Activated CD4-positive, alpha-beta T cell treated with anti-CD3 and anti-CD28 coated beads, Interleukin-2, amount 50 U/mL, for 24 hours (primary cell): Measurements from ENCODE around the gene JMJD7.
A peak's percentile ranks its signal among the peaks of the same experiment; 100 is the strongest.

Experiments
- DNase-seq, 2 donors: peaks; one replicate each; pipeline ENCODE4 v3.0.0-alpha.2; 2020; ENCODE audit warnings: low read depth in 1 of 2, low spot score in 1 of 2

JMJD7 gene

DNA sequence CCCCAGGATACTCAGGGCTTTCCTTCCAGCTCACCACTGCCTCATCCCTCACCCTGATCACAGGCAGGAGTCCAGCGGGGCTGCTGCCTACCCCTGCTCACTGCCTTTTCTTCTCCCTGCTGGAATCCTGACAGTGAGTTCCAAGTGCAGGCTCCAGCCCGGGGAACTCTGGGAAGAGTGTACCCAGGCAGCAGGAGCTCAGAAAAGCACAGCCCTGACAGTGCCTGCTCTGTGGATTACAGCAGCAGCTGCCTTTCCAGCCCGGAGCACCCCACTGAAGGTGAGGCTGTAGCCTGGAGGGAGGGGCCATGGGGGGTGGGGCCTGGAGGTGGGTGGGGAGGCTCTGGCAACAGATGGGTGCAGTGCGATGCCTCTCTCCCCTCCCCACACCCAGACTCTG, 6.1 kb upstream of the JMJD7 start:
- DNase-seq = no peak

DNA sequence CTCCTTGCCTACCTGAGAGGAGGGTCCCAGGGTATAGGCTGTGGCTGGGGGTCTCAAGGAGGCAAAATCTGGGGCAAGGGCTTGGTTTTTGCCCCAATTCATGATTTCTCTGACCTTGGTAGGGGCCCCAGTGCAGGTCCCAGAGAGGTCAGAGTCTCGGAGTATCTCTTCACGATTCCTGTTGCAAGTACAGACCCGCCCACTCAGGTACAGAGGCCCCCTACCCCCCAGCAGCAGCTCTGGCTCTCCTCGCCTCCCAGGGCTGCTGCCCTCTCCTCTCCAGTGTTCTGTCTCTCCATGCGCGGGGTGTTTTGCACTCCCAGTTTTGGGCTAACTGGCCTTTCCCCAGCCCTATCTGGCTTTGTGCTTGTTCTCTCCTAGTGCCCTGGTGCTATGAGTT, 5.4 kb upstream of the JMJD7 start:
- DNase-seq = no peak

DNA sequence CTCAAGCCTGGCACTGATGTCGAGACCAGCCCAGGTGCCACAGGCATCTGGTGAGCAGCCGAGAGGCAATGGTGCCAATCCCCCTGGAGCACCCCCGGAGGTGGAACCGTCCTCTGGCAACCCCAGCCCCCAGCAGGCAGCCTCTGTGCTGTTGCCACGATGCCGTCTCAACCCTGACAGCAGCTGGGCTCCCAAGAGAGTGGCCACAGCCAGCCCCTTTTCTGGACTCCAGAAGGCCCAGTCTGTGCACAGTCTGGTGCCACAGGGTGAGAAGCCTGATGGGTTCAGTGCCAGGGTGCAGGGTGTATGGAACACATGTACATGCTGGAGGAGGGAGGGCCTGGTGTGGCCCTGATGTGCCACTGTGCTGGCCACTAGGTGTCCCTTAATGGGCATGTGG, 4.9 kb upstream of the JMJD7 start:
- no peak for DNase-seq

DNA sequence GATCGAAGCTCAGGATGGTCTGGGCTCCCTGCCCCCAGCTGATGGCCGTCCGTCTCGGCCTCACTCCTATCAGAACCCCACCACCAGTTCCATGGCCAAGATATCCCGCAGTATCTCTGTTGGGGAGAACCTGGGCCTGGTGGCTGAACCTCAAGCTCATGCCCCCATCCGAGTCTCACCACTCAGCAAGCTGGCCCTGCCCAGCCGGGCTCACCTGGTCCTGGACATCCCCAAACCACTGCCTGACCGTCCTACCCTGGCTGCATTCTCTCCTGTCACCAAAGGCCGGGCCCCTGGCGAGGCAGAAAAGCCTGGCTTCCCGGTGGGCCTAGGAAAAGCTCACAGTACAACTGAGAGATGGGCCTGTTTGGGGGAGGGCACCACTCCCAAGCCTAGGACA, 4.4 kb upstream of the JMJD7 start:
- no peak for DNase-seq

DNA sequence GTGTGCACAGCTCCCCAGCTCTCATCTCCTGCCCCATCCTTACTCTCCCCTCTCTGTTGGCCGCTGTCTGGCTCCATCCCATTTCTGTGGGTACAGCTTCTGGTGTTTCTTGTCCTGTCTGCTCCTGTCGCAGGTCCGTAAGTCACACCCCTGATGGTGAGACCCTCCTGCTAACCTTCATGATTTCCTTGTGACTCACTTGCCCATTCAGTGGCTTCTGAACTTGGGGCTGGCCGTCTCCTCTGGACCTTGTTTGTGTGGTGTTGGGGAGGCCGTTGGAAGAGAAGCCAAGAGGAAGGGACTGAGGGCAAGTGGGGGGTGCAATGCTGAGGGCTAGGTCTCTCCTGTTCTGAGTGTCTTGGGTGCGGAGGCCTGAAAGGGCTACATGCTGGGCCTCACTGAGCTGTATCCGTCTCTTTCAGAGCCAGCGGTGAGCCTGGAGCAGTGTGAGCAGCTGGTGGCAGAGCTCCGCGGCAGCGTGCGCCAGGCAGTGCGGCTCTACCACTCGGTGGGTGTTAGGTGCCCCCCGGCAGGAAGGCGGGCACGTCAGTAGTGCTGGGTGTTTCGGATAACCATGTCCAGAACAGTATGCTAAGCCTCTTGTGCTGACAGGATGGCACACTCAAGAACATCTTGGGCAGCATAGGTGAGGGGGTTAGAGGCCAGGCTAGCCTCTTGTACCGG, 3.7 kb upstream of the JMJD7 start:
- DNase-seq = no peak

DNA sequence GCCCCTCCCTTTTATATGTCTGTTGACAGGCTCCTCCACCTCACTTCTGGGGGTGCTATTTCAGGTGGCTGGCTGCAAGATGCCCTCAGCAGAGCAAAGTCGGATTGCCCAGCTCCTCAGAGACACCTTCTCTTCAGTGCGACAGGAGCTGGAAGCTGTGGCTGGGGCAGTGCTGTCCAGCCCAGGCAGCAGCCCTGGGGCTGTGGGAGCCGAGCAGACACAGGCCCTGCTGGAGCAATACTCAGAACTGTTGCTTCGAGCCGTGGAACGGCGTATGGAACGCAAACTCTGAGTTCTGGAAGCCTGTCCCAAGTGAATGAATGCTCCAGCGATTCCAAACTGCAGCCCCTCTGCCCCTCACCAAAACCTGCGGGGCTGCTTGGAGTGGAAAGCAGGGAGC, 2.7 kb upstream of the JMJD7 start:
- DNase-seq = no peak

DNA sequence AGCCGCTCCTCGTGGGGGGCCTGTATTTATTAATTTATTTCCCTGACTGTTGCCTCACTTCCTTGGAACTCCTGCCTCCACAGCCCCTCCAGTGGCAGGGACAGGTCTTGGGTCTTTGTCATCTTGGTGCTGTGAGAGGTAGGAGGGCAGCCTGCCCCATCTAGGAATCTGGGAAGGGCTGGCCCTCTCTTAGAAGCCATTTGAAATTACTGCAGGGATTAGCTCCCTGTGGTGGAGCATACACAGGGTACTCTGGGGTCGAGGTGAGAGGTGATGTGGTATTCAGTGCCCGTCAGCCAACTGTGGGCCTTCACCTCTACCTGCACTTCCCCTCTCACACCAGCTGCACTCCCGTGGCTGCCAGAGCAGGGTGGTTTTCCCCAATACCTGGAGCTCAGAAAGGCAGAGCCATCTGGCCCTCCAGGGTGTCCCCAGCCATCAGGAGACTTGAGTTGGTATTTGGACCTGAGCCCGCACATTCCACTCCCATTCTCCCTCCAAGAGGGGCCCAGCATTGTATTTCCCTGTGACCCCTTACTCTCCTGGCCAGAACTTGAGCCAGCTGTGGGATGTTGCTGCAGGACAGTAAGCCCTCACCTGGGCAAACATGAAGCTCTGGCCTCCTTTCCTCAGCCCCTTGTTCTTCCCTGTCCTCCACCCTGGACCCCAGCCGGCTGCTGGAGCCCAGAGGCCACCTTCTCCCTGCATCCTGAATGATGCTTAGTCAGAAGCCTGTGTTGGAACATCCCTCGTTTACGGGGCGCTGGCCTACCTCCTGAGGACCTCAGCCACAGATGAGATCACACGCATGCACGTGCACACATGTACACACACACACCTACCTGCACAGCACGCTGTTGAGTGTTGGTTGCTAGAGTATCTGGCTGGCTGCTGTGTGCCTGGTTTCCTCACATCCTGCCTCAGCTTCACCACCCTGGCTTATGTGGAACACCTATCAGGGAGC, 2.0 kb upstream of the JMJD7 start:
- DNase-seq = no peak

DNA sequence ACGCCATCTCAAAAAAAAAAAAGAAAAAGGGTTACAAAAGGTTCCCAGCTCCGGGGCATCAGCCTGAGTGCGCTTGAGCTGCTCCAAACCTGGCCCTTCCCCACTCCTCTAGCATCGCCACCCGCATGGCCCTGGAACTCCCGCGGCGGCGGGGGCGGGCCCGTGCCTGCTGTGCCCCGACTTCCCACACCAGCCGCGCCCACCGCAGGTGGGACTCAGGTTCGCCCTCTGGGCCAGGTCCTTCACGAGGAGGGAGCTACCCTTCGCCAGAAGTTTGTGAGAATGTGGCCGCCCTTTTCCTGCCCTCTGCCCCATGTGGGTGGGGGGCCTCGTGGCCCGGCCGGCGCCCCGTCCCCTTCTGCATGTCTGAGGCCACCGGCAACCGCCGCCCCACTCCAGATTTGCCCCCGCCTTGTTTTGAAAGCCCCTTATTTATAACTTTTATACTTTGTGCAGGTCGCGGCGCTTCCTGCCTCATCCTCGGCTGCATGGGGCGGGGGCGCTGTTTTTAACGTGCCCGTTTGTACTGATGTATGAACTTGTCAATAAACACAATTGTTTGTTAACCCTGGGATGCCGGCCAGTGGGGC, 507 bp upstream of the JMJD7 start:
- DNase-seq = no peak

DNA sequence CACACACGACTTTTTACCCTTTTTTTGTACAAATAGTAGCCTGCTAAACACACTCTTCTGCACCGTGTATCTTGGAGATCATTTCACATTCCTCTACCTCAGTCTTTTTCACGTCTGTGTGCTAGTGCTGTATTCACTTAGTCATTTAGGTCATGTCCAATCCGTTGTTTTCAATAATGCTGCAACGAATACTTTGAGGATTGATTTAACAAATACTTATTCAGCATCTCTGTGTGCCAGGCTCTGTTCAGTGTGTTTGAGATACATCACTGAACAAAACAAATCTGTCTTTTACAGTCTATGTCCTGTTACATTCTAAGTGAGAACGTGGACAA, 882 bp downstream of the JMJD7 start:
- DNase-seq = no peak

DNA sequence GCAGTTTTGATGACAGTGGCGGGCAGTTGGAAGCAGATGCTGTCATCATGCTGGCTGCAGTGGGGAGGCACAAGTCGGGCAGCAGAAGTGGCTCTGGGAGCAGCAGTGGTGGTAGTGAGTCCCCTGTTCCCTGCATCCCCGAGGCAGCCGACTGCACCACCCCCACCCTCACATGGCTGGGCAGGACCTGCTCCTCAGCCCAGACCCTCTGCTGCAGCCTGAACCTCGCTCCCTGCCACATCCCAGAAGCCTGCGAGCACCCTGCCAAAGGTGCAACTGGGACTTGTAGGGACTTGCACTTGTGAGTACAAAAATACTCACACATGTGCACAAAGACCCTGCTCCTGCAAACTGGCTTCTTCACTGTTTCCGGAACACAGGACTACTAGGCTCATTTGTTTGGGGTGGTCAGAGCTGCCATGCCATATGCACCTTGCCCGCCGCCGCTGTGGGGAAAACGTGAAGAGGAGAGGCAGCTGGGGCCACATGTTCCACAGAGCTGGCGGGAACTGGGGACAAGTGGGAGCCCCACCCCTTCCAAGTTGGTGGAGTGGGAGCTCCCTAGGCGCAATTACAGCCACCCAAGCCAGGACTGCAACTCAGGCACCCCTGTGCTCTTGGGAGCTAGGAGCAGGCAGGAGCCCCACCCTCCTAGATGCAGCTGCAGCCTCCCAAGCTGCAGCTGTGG, 2.2 kb downstream of the JMJD7 start:
- no peak for DNase-seq

DNA sequence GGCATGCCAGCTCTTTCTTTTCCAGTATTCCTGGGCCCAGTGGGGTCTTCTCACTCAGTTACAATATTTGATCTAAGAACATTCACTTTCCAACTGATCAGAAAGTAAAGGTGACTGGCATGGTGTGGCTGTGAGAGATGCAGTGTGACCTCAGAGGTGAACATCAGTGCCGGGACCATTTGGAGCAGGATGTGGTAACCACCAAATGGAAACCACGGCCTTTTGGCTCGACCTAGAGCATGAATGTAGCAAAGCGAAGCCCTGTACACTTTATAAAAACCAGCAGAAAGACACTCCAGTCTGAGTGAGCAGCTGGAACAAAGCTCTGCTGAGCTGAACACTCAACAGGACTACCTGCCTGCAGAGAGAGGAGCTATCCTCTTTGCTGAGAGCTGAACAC, 3.4 kb downstream of the JMJD7 start:
- DNase-seq = peak in 1 of 2 donors; percentile 12

DNA sequence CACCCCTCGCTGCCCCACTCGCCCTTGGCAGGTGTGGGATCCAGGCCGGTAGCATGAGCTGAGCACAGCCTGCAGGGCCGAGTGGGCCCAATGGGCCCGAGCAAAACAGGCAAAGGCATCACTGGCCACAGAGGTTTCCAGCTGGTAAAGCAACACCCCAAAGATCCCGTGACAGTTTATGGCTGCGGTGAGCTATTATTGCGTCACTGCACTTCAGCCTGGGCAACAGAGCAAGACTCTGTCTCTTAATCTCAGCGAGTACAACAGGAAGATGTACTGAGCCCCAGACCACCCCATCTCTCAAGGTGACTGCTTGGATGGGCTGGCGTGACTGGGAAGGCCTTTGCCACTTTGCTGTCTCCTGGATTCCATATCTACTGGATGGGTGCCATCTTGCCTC, 4.3 kb downstream of the JMJD7 start:
- no peak for DNase-seq

DNA sequence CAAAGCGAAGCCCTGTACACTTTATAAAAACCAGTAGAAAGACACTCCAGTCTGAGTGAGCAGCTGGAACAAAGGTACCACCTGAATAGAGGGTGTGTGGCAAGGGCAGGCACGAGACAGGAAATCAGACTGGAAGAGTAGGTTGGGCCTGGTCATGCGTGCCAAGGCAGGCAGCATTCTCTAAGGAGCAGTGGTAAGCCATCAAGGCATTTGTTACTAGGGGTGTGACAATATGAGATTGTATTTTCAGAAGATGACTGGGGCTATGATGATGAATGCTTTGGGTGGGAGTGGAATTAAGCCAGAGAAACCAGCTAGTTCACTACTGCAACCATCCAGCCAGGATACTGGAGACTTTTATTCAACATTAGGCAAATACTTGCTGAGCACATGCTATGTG, 5.0 kb downstream of the JMJD7 start:
- DNase-seq = no peak

DNA sequence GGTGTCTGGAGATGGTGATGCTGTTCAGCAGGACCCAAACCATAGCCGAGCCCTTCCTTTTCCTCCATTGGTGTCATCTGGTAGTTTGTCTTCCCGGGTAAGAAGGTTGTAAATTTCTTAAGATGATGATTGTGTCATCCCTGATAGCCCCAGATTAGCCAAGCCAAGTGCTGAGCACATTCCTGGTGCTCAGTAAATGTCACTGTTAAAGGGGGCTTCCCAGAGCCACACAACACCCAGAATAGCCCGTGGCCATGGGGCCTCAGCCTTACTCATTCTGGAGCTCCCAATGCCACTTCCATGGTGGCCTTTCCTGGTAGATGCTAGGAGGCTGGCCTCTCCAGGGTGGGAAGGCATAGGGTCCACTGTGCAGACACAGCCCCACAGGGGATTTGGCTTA, 6.2 kb downstream of the JMJD7 start:
- no peak for DNase-seq

DNA sequence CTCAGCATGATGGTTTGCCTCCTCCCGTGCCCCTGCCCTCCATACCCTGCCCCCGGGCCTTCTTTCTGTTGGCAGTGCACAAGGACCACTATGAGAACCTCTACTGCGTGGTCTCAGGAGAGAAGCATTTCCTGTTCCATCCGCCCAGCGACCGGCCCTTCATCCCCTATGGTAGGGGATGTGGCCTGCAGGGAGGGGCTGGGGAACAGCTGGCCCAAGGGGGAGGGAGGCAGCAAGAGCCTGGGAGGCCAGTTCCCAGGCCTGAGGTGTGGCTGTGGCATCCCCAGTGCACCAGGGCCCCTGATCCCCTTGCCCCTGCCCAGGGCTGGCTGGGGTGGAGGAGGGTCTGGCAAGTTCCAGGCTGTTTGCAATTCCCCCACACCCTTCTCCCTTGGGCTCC, 8.2 kb downstream of the JMJD7 start:
- DNase-seq = no peak

DNA sequence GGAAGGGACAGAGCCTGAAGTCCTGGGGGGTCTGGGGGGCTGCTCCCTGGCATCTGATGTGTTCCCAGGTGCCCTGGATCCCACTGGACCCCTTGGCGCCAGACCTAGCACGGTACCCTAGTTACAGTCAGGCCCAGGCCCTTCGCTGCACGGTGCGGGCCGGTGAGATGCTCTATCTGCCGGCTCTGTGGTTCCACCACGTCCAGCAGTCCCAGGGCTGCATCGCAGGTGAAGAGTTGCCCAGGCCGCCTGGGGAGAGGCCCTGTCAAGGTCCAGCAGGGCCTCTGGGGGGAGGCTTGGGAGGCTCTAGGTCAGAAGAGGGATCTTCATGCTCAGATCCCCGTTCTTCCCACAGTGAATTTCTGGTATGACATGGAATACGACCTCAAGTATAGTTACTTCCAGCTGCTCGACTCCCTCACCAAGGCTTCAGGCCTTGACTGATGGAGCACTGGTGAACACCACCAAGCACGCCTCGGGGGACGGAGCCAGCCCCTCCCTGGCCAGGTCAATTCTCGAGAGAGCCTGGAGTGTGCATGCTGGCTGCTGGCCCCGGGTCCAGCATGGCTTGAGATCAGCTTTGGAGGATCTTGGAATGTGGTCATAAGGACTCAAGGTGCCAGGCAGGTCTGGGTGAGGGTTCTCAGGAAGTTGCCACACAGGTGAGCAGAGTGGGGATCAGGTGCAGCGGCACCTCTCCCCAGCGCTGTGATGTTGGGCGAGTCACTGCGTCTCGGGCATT, 9.0 kb downstream of the JMJD7 start:
- no peak for DNase-seq

DNA sequence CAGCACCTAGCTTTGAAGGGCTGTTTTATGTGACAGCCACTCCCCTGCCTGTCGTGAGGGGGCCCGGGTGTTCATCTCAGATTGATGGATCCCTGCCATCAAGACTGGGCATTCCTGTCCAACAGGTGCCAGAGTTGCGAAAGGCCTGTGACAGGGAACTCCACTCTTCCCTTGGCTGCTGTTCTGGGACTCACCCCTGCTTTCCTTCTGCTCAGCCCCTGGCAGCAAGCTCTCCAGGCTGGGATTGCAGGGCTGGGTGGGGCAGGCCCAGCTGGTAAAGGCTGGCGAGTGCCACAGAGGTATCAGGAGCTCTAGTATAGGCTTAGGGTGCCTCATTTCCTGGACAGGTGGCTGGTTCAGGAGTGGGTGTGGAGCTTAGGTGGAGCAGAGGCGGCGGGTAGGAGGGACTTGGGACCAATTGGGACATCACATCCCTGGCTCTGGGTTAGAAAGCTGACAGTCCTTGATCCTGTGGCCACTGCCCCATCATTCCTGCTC, 10.6 kb downstream of the JMJD7 start, which contains the start of gene PLA2G4B:
TSS of gene PLA2G4B (plus strand) at position 448 of the 498 bp plus-strand sequence. CDS start 67 bp downstream, outside the sequence.
- no peak for DNase-seq

DNA sequence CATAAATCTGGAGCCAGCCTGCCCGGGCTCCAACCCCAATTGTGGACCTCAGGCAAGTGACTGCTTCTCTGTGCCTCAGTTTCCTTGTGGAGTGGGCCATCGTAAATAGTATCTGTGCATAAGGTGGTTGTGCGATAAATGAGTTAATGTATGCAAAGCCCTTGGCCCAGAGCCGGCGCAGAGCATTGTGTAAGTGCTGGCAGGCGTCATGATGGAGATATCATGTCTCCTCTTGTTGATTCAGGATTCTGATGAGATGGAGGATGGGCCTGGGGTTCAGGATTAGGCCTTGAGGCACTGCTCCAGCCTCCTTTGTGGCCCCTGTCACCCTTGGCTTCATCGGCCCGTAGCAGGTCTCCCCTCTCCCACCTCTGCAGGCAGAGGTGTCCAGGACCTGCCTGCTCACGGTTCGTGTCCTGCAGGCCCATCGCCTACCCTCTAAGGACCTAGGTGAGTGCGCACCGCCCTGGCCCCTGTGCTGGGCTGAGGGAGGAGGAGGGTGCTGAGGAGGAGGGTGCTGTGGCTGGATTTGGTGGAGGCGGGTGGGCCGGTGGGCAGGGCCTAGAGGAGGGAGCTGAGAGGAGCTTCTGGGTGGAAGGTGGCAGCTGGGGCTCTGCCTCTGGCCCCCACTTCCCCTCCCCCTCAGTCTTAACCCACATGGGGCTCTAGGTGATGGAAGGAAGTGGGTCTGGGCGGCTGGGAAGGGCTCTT, 12.0 kb downstream of the JMJD7 start:
- DNase-seq = no peak

DNA sequence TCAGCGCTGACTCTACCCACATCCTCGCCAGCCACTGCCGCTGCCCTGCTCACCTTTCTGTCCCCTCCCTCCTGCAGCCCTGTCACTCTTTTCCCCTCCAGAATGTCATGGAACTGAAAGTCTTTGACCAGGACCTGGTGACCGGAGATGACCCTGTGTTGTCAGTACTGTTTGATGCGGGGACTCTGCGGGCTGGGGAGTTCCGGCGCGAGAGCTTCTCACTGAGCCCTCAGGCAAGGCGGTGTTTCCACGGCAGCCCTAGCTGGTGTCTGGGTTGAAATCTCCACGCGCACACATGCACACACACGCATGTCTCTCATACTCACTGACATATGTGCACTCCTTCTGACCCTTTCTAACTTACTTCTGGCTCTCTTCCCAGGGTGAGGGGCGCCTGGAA, 12.8 kb downstream of the JMJD7 start:
- no peak for DNase-seq

DNA sequence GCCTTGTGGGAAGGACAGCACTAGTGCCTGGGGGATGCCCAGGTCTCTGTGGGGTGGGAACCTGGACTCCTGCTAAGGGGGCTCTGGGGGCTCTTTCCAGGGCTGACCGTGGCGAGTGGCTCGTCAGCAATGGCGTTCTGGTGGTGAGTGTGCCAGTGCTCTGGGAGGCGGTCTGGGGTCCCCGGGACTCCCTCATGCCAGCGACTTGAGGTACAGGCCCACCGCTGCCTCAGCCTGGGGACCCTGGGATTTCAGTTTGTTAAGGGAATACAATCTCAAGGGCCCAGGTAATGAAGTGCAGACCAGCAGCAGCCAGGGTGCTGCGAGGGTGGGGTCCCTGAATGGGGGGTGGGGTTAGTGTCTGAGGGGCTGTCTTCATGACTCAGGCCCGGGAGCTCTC, 13.2 kb downstream of the JMJD7 start:
- DNase-seq = no peak
